Endothelial cell of umbilical vein (primary cell): ENCODE measurements around the gene NT5C. TPM values are rescaled to one million over a fixed set of nuclear protein-coding genes. Genes with fewer than 3 reads are reported as not detected.

Experiments
- BruUV-seq: library from RNA; stranded (reverse); fragments of 400-500 nt; replicated peaks from 2 replicates; lab custom pipeline; 2021; lab: Mats Ljungman, UMichigan
- CTCF ChIA-PET: fragments of 300-600, 350-600 bp; sonication (Branson Sonifier 250); formaldehyde crosslinking; loops from one replicate; lab custom pipeline; 2021; ENCODE audit warnings: antibody characterized with exemption, inconsistent platforms; lab: Charles Lee
- POLR2A ChIA-PET: fragments of 300-600, 350-600 bp; sonication (Branson Sonifier 250); formaldehyde crosslinking; loops from one replicate; lab custom pipeline; 2021; ENCODE audit warnings: antibody characterized with exemption, inconsistent platforms; lab: Charles Lee
- DNase-seq: peaks from one replicate; pipeline ENCODE4 v3.0.0-alpha.2; 2011; ENCODE audit warnings: low read depth, low spot score
- FAIRE-seq: peaks from 2 replicates; lab custom pipeline; 2011; peaks lifted over from hg19 to GRCh38; lab: Jason Lieb, UNC
- H2AFZ ChIP-seq: 2 replicates; pipeline ENCODE4 v1.6.0; 2012; ENCODE audit warnings: low read depth, low read length, control low read depth, inconsistent platforms
- H3K27ac ChIP-seq: 2 replicates; pipeline ENCODE4 v1.5.1; 2011; ENCODE audit warnings: low read depth, mild to moderate bottlenecking, control low read depth, low read length, moderate library complexity; ENCODE audit not compliant: insufficient read depth
- H3K27me3 ChIP-seq, 2 experiments: 2 replicates each; pipeline versions ENCODE4 v1.6.0 to v1.6.1; 2011; ENCODE audit warnings: low read length in 2 of 2, mixed read lengths in 1 of 2; ENCODE audit not compliant: control insufficient read depth in 2 of 2, insufficient read depth in 2 of 2
- H3K36me3 ChIP-seq, 2 experiments: 2 replicates in 1 of 2; 3 replicates in 1 of 2; pipeline ENCODE4 v1.5.1; 2011; ENCODE audit warnings: low read length in 2 of 2, mild to moderate bottlenecking in 1 of 2, moderate library complexity in 1 of 2; ENCODE audit not compliant: control insufficient read depth in 2 of 2, insufficient read depth in 2 of 2; ENCODE audit errors: extremely low read depth in 1 of 2
- H3K4me1 ChIP-seq: 3 replicates; pipeline ENCODE4 v1.5.1; 2011; ENCODE audit warnings: mild to moderate bottlenecking, low read length; ENCODE audit not compliant: control insufficient read depth, insufficient read depth; ENCODE audit errors: extremely low read depth
- H3K4me2 ChIP-seq: 2 replicates; pipeline ENCODE4 v1.6.1; 2011; ENCODE audit warnings: low read length, control low read depth, mixed read lengths; ENCODE audit not compliant: insufficient read depth
- H3K4me3 ChIP-seq, 3 experiments: fragments of 200-600 bp in 1 of 3; sonication (generic), shearing (Covaris generic) in 1 of 3; replicated peaks in 1 of 3; 2 replicates each; pipeline ENCODE4 v1.5.1; 2011 to 2016; ENCODE audit warnings: control low read depth in 3 of 3, low read length in 3 of 3, mild to moderate bottlenecking in 2 of 3, inconsistent platforms in 1 of 3, low read depth in 1 of 3, moderate library complexity in 1 of 3; ENCODE audit not compliant: insufficient read depth in 1 of 3
- H3K79me2 ChIP-seq: 2 replicates; pipeline ENCODE4 v1.6.0; 2012; ENCODE audit warnings: low read length, inconsistent platforms; ENCODE audit not compliant: control insufficient read depth, insufficient read depth
- H3K9ac ChIP-seq: replicated peaks from 2 replicates; pipeline ENCODE3; 2011; ENCODE audit warnings: low read length, control low read depth; ENCODE audit not compliant: insufficient read depth; ENCODE audit errors: extremely low read depth
- H3K9me1 ChIP-seq: replicated peaks from 3 replicates; pipeline ENCODE4 v1.6.0; 2011; ENCODE audit warnings: mild to moderate bottlenecking, low read length; ENCODE audit not compliant: control insufficient read depth, insufficient read depth; ENCODE audit errors: extremely low read depth
- H3K9me3 ChIP-seq: replicated peaks from 2 replicates; pipeline ENCODE4 v1.5.1; 2012; ENCODE audit warnings: low read length, inconsistent platforms; ENCODE audit not compliant: control insufficient read depth, insufficient read depth
- H4K20me1 ChIP-seq: replicated peaks from 2 replicates; pipeline ENCODE3; 2011; ENCODE audit warnings: mild to moderate bottlenecking, low read length; ENCODE audit not compliant: control insufficient read depth, insufficient read depth; ENCODE audit errors: extremely low read depth
- CTCF ChIP-seq, 2 donors: IDR thresholded peaks; 1 replicate in 1 of 2; 2 replicates in 1 of 2; pipeline ENCODE4 v1.5.1; 2011; ENCODE audit warnings: low read length in 2 of 2, mild to moderate bottlenecking in 2 of 2, moderate library complexity in 2 of 2, control low read depth in 1 of 2, inconsistent platforms in 1 of 2, low read depth in 1 of 2; ENCODE audit not compliant: insufficient read depth in 1 of 2; ENCODE audit errors: extremely low read depth in 1 of 2
- EZH2 ChIP-seq: IDR thresholded peaks from 2 replicates; pipeline ENCODE4 v1.6.1; 2012; ENCODE audit warnings: borderline replicate concordance, low read depth, mild to moderate bottlenecking, moderate library complexity, low read length, inconsistent platforms; ENCODE audit not compliant: severe bottlenecking
- FOS ChIP-seq: IDR thresholded peaks from 2 replicates; pipeline ENCODE4 v1.6.1; 2011; ENCODE audit warnings: mild to moderate bottlenecking, low read length, moderate library complexity, borderline replicate concordance; ENCODE audit not compliant: insufficient read depth
- GATA2 ChIP-seq: IDR thresholded peaks from 2 replicates; pipeline ENCODE4 v1.7.0; 2011; ENCODE audit warnings: low read depth, mild to moderate bottlenecking, moderate library complexity, mixed read lengths, low read length; ENCODE audit not compliant: insufficient read length, insufficient read depth
- JUN ChIP-seq: IDR thresholded peaks from 2 replicates; pipeline ENCODE4 v1.6.1; 2011; ENCODE audit warnings: borderline replicate concordance, low read depth; ENCODE audit not compliant: insufficient read length, insufficient read depth
- MAX ChIP-seq: IDR thresholded peaks from 2 replicates; pipeline ENCODE4 v1.6.1; 2011; ENCODE audit not compliant: insufficient read depth, insufficient read length
- MYC ChIP-seq: IDR thresholded peaks from one replicate; pipeline ENCODE4 v1.6.1; 2011; ENCODE audit warnings: mild to moderate bottlenecking, low read depth, low read length
- POLR2A ChIP-seq: IDR thresholded peaks from 2 replicates; pipeline ENCODE4 v1.6.1; 2012; ENCODE audit warnings: low read depth, mild to moderate bottlenecking, control low read depth, low read length
- POLR2AphosphoS5 ChIP-seq: IDR thresholded peaks from 2 replicates; pipeline ENCODE4 v1.6.1; 2012; ENCODE audit warnings: low read depth, mild to moderate bottlenecking, control low read depth, low read length, moderate library complexity; ENCODE audit not compliant: insufficient read depth
- dilution Hi-C: fragments of 300-500 bp; cut with MboI; formaldehyde crosslinking; loops from one replicate; pipeline ENCODE4 v1.15.0; 2019; ENCODE audit warnings: low sequenced_read_pairs; ENCODE audit not compliant: extremely low pct_ligation_motif_present
- intact Hi-C: fragments of 100-400 bp; cut with micrococcal nuclease; formaldehyde crosslinking; loops from one replicate; pipeline ENCODE4 v1.10.0; 2022
- polyA plus RNA-seq, 4 experiments: library from polyadenylated mRNA; depleted of rRNA in 3 of 4; stranded (reverse) in 3 of 4; unstranded in 1 of 4; fragments of >200 nt; gene quantifications; 2 replicates each; pipeline versions ENCODE4 v1.2.1 to v1.2.3, GENCODE V29; 2011 to 2012; ENCODE audit warnings: missing spikeins in 1 of 4
- total RNA-seq: library from RNA; stranded (reverse); gene quantifications from 2 replicates; pipeline ENCODE4 v1.2.3, GENCODE V29; 2021

The NT5C gene
- total and polyA plus RNA-seq, 2 donors (not counting 3 experiments of a cell fraction or from before 2014, with no cell fraction given) = 29.1 to 39.2 TPM

GRCh38 chr17:75153780-75154194, 22.2 kb upstream of the NT5C start:
- Histone ChIP-seq H3K4me1 (peaks cover 21% of the 10 kb centered on the region), H4K20me1 (no peaks in the 10 kb centered on the region), H2AFZ (no peak overlapping the region), H3K79me2 (peaks cover 54% of the 10 kb centered on the region), H3K4me2 (peak overlapping the region; percentile 19), H3K36me3 (peaks cover 0 to under 1% of the 10 kb centered on the region in 2 experiments), H3K9me3 (no peaks in the 10 kb centered on the region), H3K9ac (peak overlapping the region; percentile 75), H3K4me3 (peak overlapping the region; percentile 57 to 83 (median 62)), H3K27ac (peak overlapping the region; percentile 60), H3K9me1 (no peaks in the 10 kb centered on the region), H3K27me3 (no peaks in the 10 kb centered on the region)
- dilution Hi-C loops (no loop called here), intact Hi-C loops (loop anchor here (1.0 kb wide), 4 partner anchors 22 to 52 kb away; partner anchors contain the start of genes NT5C and NUP85)
- no peak for TF ChIP-seq CTCF (IDR thresholded peaks at IDR 0.05; ENCODE audit: extremely low read depth in 1 of 2, insufficient read depth in 1 of 2, low read depth in 1 of 2, low read length in 2 of 2)
- TF ChIP-seq JUN = no peak
- no peak for TF ChIP-seq MYC
- TF ChIP-seq FOS = no peak
- no peak for TF ChIP-seq MAX
- TF ChIP-seq EZH2 = no peak
- no peak for TF ChIP-seq POLR2AphosphoS5
- TF ChIP-seq POLR2A = no peak
- TF ChIP-seq GATA2 = no peak
- CTCF ChIA-PET = no interaction called here
- DNase-seq = peak; percentile 29
- FAIRE-seq = no peak
- POLR2A ChIA-PET = interaction anchor here (0.6 to 1.5 kb wide), 4 partner anchors 11 to 258 kb away, joined by 3 to 5 read pairs (median 4); no protein-coding TSS in a partner anchor
- BruUV-seq = no TSS peak
